NCI-H526 treated with DMSO at 0.1 percent for 48 hours (cell line): Measurements from ENCODE around the gene LRRC4C.
"Not testable (repeated sequence)": the region's sequence is repeated elsewhere in the genome, so short reads cannot be mapped to it uniquely, and the experiment has no call there.

Experiments
- DNase-seq: peaks from one replicate; lab custom pipeline; 2025; lab: John Stamatoyannopoulos, UW

The LRRC4C gene

DNA sequence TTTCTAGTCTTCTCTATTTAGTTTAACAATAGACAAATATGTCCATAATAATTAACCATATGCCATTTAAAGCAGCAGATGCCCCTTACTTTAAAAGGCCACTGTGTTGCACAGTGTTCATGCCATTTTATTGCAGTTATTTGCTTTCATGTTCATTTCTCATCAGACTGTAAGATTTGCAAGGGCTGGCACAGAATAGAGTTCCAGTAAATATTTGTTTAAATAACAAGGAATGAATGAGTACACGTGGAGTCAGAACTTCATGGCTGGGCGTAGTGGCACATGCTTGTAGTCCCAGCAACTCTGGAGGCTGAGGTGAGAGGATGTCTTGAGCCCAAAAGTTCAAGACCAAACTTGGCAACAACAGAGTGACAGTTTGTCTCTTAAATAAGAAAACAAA is 1228.6 kb downstream of the LRRC4C start:
- no peak for DNase-seq

- no peak for DNase-seq
Measured at GRCh38 chr11:40228662-40229061, 1230.8 kb downstream of the LRRC4C start.

DNA sequence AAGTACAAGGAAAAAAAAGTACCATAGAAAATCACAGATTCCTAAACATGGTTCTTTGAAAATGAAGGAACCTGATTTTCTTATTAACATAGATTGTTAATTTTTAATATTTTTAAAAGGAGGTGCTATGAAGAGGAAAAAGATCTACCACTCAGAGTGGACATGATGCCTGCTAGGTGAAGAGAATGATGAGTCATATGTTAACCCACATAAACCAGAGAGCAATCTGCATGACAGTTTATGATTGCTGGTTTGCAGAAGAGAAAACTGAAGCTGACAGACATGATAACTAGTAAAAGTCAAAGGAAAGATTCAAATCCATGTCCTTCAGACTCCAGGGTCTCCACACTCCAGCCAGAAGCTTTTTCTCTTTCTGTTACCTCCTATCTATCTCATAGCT is 1231.7 kb downstream of the LRRC4C start:
- no peak for DNase-seq

DNA sequence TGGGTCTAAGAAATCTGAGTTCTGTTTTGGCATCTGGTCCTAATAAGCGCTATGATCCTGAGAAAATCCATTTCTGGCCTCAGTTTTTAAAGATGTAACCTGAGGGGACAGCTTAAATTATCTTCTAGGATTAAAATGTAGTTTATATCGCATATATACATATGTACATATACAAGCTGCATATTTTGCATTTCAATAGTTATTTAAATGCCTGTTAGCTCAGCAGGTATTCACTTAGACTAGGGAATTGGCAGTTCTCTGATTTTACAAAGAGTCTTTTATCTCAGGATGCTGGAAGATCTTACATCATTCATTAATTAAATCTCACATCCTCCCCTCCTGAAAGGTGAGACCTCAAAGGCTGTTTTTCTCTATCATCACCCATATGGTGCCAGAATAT is 1232.8 kb downstream of the LRRC4C start:
- DNase-seq = no peak

- no peak for DNase-seq
Measured at GRCh38 chr11:40223596-40224330, 1235.7 kb downstream of the LRRC4C start.

DNA sequence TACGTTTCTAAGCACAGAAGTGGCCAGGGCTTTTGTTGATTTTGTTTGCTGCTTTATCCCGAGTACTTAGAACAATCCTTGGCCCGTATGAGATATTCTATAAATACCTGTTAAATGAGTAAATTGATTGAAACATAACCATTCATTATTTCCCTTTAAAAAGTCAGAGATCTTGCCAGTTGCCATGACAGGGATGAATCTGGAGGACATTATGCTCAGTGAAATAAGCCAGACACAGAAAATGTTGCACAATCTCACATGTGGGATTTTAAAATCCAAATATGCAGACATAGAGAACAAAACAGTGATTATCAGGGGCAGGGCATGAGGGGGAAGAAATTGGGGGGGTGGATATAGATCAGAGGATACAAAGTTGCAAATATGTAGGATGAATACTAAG is 1240.1 kb downstream of the LRRC4C start:
- DNase-seq = no peak

GRCh38 chr11:40215556-40215955 is 1243.9 kb downstream of the LRRC4C start:
- DNase-seq = no peak

- DNase-seq = no peak
Measured at GRCh38 chr11:40207416-40207815, 1252.0 kb downstream of the LRRC4C start.

- DNase-seq = no peak
Measured at GRCh38 chr11:40204228-40204627, 1255.2 kb downstream of the LRRC4C start.

GRCh38 chr11:40203606-40204005 is 1255.8 kb downstream of the LRRC4C start:
- DNase-seq = no peak

- DNase-seq = no peak
Measured at GRCh38 chr11:40202589-40203270, 1256.7 kb downstream of the LRRC4C start.

DNA sequence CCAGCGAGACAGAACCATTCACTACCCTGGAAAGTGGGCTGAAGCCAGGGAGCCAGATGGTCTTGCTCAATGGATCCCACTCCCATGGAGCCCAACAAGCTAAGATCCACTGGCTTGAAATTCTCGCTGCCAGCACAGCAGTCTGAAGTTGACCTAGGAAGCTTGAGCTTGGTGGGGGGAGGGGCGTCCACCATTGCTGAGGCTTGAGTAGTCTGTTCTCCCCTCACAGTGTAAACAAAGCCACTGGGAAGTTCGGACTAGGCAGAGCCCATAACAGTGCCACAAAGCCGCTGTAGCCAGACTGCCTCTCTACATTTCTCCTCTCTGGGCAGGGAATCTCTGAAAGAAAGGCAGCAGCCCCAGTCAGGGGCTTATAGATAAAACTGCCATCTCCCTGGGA is 1266.9 kb downstream of the LRRC4C start:
- not testable (repeated sequence) for DNase-seq

GRCh38 chr11:40190294-40190693 is 1269.2 kb downstream of the LRRC4C start:
- no peak for DNase-seq

DNA sequence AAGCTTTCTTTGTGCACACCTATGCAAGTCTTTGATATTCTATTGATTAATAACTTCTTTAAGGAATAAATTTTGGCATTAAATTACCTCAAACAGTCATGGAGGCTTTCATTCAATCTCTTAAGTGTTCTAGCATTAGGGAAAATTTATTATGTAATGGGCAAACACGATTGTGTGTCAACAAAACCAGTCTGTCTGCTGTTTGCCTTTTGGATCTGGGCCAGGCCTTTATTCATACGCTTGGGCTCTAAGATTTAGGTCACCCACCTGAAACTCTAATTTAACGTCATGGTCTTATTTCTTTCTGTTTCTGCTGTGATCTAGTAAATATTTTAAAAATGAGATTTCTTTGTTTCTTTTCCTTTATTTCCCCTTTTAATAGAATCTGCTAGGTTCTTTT is 1270.6 kb downstream of the LRRC4C start:
- no peak for DNase-seq

DNA sequence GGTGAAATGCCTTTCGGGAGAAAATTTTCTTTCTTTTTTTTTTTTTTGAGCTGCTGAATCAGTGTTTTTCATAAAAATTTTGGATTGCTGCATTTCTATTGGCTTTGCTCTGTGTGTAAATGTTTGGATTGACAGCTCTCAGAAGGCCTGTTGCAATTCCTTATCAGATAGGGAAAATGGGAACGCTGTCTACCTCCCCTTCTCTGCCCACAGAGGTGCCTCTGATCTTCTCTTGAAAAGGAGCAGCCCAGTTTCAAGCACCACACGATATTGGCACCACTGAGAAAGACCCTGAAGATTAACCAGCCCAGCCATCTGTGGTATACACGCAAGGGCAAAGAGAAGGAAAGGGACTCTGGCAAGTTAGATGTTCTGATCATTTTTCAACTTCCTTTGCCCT is 1272.2 kb downstream of the LRRC4C start:
- no peak for DNase-seq

DNA sequence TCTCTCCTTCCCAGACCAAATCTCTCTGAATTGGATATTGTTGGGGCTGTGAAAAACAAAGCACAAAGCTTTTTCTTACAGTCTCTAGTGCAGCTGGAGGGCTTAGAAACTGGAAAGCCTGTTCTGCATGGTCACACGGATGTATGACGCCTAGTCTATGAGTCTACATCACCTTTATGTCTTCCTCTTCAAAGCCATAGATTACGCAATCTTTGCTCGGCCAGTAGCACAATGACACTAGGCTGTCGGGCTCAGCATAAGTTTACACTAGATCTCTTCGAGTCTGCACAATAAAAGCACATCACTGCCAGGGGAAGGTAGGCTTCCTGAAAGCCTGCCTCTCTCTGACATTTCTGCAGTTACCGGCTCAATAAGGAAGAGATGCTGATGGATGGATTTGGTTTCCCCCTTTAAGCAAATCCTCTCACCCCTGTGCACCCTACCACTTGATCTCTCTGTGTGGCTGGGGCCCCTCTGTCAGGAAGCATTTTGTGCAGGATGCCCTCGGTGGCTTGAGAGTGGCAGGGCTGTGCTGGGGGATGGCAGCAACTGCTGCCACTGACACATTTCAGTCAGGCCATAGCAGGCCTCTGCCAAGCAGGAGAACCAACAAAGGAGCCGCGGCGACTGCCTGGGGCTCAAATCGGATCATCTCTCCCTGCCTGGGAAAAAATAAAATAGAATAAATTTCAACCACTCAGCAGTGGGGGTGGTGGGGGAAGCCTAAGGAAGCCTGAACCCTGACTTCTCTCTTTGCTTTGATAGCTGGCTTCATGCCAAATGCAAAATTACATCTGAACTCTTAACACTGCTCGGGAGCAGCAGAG is 1272.8 kb downstream of the LRRC4C start:
- DNase-seq = no peak

- DNase-seq = no peak
Measured at GRCh38 chr11:40185793-40186192, 1273.7 kb downstream of the LRRC4C start.

DNA sequence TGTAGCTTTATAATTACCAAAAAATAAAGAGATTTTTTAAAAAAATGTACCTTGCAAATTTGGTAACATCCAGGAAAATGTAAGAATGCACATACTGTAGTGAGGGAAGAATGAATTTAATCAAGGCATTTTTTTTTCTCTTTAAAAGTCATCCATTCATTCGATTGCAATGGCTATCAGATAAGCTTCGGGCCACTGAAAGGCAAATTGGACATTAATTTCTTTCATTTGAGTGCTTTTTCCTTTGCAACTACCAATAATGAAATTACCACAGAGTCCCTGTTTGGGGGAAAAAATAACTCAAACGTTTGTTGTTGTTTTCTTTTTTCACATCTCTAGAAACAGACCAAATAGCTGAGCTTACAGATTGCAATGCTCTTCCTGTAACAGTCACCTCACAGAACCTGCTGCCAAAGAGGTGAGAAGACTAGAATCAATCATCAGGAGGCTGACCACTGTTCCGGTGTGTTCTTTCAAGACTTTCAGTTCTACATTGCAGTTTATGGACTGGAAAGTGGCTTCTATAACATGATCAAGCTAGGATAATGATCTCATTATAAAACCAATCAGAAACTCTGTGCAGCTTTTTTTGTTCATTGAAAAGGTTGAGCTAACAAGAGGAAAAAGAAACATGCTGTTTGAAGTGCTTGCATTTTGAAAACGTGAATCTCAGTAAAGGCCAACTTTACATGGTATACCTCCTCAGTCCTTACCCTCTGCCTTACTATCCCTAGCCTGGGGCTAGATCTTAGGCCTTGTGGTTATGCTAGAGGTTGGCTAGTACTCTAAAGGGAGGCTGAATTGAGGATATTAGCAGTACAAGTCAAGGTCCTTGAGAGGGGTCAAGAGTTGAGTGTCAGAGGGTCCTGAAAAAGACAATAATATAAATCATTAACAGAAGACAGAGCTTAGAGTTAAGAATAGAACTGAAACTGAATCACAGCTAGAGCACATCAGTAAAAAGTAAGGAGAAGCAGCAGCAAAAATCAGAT is 1276.1 kb downstream of the LRRC4C start:
- DNase-seq = no peak

GRCh38 chr11:40179541-40179940 is 1279.9 kb downstream of the LRRC4C start:
- no peak for DNase-seq

DNA sequence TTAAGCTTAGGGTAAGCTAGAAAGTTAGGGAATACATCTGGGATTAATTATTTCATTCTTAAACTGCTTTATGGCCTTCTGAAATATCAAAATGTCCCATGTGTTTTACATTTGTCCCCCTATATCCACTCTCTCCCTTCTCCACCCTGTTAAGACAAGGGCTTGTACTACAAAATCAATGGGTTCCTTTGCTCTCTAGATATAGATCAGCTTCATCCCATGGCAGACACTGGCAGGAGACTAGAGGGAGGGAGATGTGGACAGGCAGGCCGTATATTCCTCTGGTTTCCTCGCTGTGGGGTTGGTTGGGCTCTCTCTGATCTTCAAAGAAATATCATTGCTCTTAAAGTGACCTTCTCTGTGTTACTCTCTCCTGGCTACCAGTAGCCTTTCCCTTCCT is 1281.0 kb downstream of the LRRC4C start:
- no peak for DNase-seq

DNA sequence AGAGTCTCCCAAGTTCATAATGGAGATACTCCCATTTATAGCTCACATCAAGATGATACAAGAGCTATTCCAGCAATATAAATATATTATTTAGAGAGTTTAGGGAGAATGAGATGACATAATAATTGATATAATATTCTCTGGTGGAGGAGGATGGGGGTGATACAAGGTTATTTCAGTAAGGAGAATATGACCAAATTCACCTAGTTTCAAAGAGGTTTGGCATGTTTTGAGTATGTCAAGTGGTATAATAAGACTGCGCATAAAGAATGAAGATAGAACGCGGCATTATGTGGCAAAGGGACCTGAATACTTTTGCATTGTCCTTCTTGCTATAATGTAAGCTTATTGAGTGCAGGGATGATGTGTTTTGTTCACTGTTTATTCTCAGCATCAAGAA is 1283.5 kb downstream of the LRRC4C start:
- no peak for DNase-seq

GRCh38 chr11:40170078-40170477 is 1289.4 kb downstream of the LRRC4C start:
- no peak for DNase-seq
